Measurements from ENCODE around the gene BOK.
"Not testable (repeated sequence)": the region's sequence is repeated elsewhere in the genome, so short reads cannot be mapped to it uniquely, and the experiment has no call there.

BOK gene

GRCh38 chr2:241572915-241573651, 14.5 kb downstream of the BOK start:
- not testable (repeated sequence) for DNase-seq, ATAC-seq

GRCh38 chr2:241573741-241574140, 15.2 kb downstream of the BOK start:
- ATAC-seq (no peak), DNase-seq (no peak)

- ATAC-seq (no peak), DNase-seq (no peak)
Measured at GRCh38 chr2:241574911-241575623, 16.5 kb downstream of the BOK start.

GRCh38 chr2:241575624-241576292, 17.2 kb downstream of the BOK start:
- DNase-seq (no peak), ATAC-seq (no peak)

- ATAC-seq = no peak
- DNase-seq = no peak
Measured at GRCh38 chr2:241576293-241576654, 17.7 kb downstream of the BOK start.

GRCh38 chr2:241577413-241578122, 19.0 kb downstream of the BOK start:
- DNase-seq = no peak
- ATAC-seq = no peak

- no peak for ATAC-seq
- DNase-seq = no peak
Measured at GRCh38 chr2:241579281-241579680, 20.7 kb downstream of the BOK start.

- DNase-seq = no peak
- no peak for ATAC-seq
Measured at GRCh38 chr2:241582328-241582727, 23.8 kb downstream of the BOK start.

GRCh38 chr2:241582806-241583205, 24.3 kb downstream of the BOK start:
- ATAC-seq (no peak), DNase-seq (no peak)

GRCh38 chr2:241584436-241584835, 25.9 kb downstream of the BOK start:
- no peak for DNase-seq
- no peak for ATAC-seq

GRCh38 chr2:241586564-241587264, 28.2 kb downstream of the BOK start:
- DNase-seq (no peak), ATAC-seq (no peak)

- DNase-seq, ATAC-seq: not testable (repeated sequence)
Measured at GRCh38 chr2:241589863-241590262, 31.3 kb downstream of the BOK start.

- DNase-seq, ATAC-seq: not testable (repeated sequence)
Measured at GRCh38 chr2:241590496-241591455, 32.2 kb downstream of the BOK start.

GRCh38 chr2:241592126-241592845, 33.7 kb downstream of the BOK start:
- ATAC-seq (no peak), DNase-seq (no peak)

GRCh38 chr2:241593271-241593670, 34.7 kb downstream of the BOK start:
- ATAC-seq (no peak), DNase-seq (no peak)

- peak; percentile 19 for DNase-seq
- ATAC-seq = peak; percentile 28
Measured at GRCh38 chr2:241595600-241596140, 37.1 kb downstream of the BOK start.

- ATAC-seq = no peak
- no peak for DNase-seq
Measured at GRCh38 chr2:241597561-241597960, 39.0 kb downstream of the BOK start.

- no peak for DNase-seq
- no peak for ATAC-seq
Measured at GRCh38 chr2:241598061-241598460, 39.5 kb downstream of the BOK start.

- DNase-seq = no peak
- ATAC-seq = no peak
Measured at GRCh38 chr2:241598487-241598886, 39.9 kb downstream of the BOK start.

- no peak for DNase-seq
- ATAC-seq = no peak
Measured at GRCh38 chr2:241599615-241600014, 41.1 kb downstream of the BOK start.

Data from stimulated activated naive CD8-positive, alpha-beta T cell treated with anti-CD3 and anti-CD28 coated beads, Interleukin-15, Interleukin-2, amounts not matched to agents 100 U/mL and 50 U/mL, for 24 hours (primary cell).